NCI-H2227 (cell line): Measurements from ENCODE around the gene PROZ.

Experiments
- DNase-seq: peaks from one replicate; lab custom pipeline; 2025; ENCODE audit not compliant: unreplicated experiment; lab: John Stamatoyannopoulos, UW

PROZ gene

GRCh38 chr13:113119166-113119821 is 39.2 kb upstream of the PROZ start:
- no peak for DNase-seq

- no peak for DNase-seq
These were observed 38.6 kb upstream of the PROZ start for GRCh38 chr13:113119822-113120189.

- no peak for DNase-seq
These were observed 37.9 kb upstream of the PROZ start for GRCh38 chr13:113120300-113121182.

- DNase-seq, result no peak
These were observed 37.1 kb upstream of the PROZ start for GRCh38 chr13:113121183-113121927.

- no peak for DNase-seq
These were observed 36.4 kb upstream of the PROZ start for GRCh38 chr13:113121928-113122471.

GRCh38 chr13:113122550-113123225 is 35.8 kb upstream of the PROZ start, which contains the start of gene F10:
Gene F10 (plus strand): TSS chr13:113122799. CDS start chr13:113122856, 57 bp downstream.
- peak; percentile 34 for DNase-seq

- no peak for DNase-seq
These were observed 34.9 kb upstream of the PROZ start for GRCh38 chr13:113123226-113124201.

- no peak for DNase-seq
These were observed 34.1 kb upstream of the PROZ start for GRCh38 chr13:113124211-113124970.

- no peak for DNase-seq
These were observed 32.8 kb upstream of the PROZ start for GRCh38 chr13:113125506-113126264.

- DNase-seq, result no peak
These were observed 31.9 kb upstream of the PROZ start for GRCh38 chr13:113126265-113127150.

- DNase-seq, result no peak
These were observed 29.0 kb upstream of the PROZ start for GRCh38 chr13:113129480-113129879.

GRCh38 chr13:113129921-113130750 is 28.3 kb upstream of the PROZ start:
- no peak for DNase-seq

GRCh38 chr13:113135281-113135760 is 23.1 kb upstream of the PROZ start:
- DNase-seq, result no peak

- no peak for DNase-seq
These were observed 20.7 kb upstream of the PROZ start for GRCh38 chr13:113137691-113138298.

- no peak for DNase-seq
These were observed 19.5 kb upstream of the PROZ start for GRCh38 chr13:113138792-113139551.
